Activated T-cell treated with anti-CD3 and anti-CD28 coated beads, Interleukin-2, amount 50 U/mL, for 4 hours (primary cell): ENCODE measurements around the gene TAF15. TPM values are rescaled to one million over a fixed set of nuclear protein-coding genes. Genes with fewer than 3 reads are reported as not detected.

ENCODE experiments used
- ATAC-seq, 2 donors: fragments of 200-7000 bp; cut with Tn5 transposase; one replicate each; pipeline ENCODE4 v1.10.0; 2021
- DNase-seq: peaks from one replicate; pipeline ENCODE4 v3.0.0-alpha.2; 2020
- H3K27me3 Mint-ChIP-seq: one replicate; pipeline ENCODE4 v1.8.0; 2021; ENCODE audit warnings: low read depth, mixed read lengths
- H3K36me3 Mint-ChIP-seq: one replicate; pipeline ENCODE4 v1.8.0; 2022; ENCODE audit warnings: mixed read lengths; ENCODE audit not compliant: insufficient read depth
- H3K4me1 Mint-ChIP-seq: one replicate; pipeline ENCODE4 v1.8.0; 2021; ENCODE audit warnings: low read depth, mixed read lengths
- H3K4me3 Mint-ChIP-seq: one replicate; pipeline ENCODE4 v1.8.0; 2021; ENCODE audit warnings: mild to moderate bottlenecking, moderate library complexity, mixed read lengths
- H3K9me3 Mint-ChIP-seq: one replicate; pipeline ENCODE4 v1.8.0; 2021; ENCODE audit warnings: mixed read lengths
- total RNA-seq, 3 donors: library from RNA; stranded (reverse); gene quantifications; one replicate each; pipeline ENCODE4 v1.2.1, GENCODE V29; 2021

TAF15 gene
- total RNA-seq, 3 donors from 2014 or later, result 215 to 249 (median 239) TPM

- Mint-ChIP-seq H3K9me3 (no peaks in the 10 kb centered on the region), H3K4me3 (no peak overlapping the region), H3K36me3 (no peaks in the 10 kb centered on the region), H3K4me1 (no peaks in the 10 kb centered on the region), H3K27me3 (peaks cover 15% of the 10 kb centered on the region)
- no peak for DNase-seq
- ATAC-seq, result no peak
Measured at GRCh38 chr17:35774499-35774898, 34.8 kb upstream of the TAF15 start.

- no peaks in the 10 kb centered on the region for H3K36me3 Mint-ChIP-seq
- DNase-seq (no peak), ATAC-seq (no peak)
- H3K27me3 Mint-ChIP-seq, result peaks cover 15% of the 10 kb centered on the region
- no peaks in the 10 kb centered on the region for H3K4me1 Mint-ChIP-seq
- H3K4me3 Mint-ChIP-seq, result no peak overlapping the region
- no peaks in the 10 kb centered on the region for H3K9me3 Mint-ChIP-seq
Measured at GRCh38 chr17:35775039-35775438, 34.2 kb upstream of the TAF15 start.

GRCh38 chr17:35775583-35775982, 33.7 kb upstream of the TAF15 start:
- Mint-ChIP-seq H3K36me3 (no peaks in the 10 kb centered on the region), H3K9me3 (no peaks in the 10 kb centered on the region), H3K27me3 (peaks cover 15% of the 10 kb centered on the region), H3K4me1 (no peaks in the 10 kb centered on the region), H3K4me3 (no peak overlapping the region)
- ATAC-seq (no peak), DNase-seq (no peak)

GRCh38 chr17:35778641-35779196, 30.6 kb upstream of the TAF15 start:
- ATAC-seq (no peak), DNase-seq (no peak)
- no peak overlapping the region for H3K4me3 Mint-ChIP-seq
- H3K36me3 Mint-ChIP-seq, result no peaks in the 10 kb centered on the region
- H3K27me3 Mint-ChIP-seq, result peaks cover 15% of the 10 kb centered on the region
- H3K4me1 Mint-ChIP-seq, result no peaks in the 10 kb centered on the region
- no peaks in the 10 kb centered on the region for H3K9me3 Mint-ChIP-seq

GRCh38 chr17:35780950-35781349, 28.3 kb upstream of the TAF15 start:
- Mint-ChIP-seq H3K27me3 (peaks cover 9% of the 10 kb centered on the region), H3K9me3 (no peaks in the 10 kb centered on the region), H3K4me3 (no peak overlapping the region), H3K4me1 (no peaks in the 10 kb centered on the region), H3K36me3 (no peaks in the 10 kb centered on the region)
- DNase-seq, result no peak
- ATAC-seq, result no peak

GRCh38 chr17:35784895-35785294, 24.4 kb upstream of the TAF15 start:
- H3K4me1 Mint-ChIP-seq, result peaks cover 13% of the 10 kb centered on the region
- ATAC-seq, result no peak
- peaks cover 3% of the 10 kb centered on the region for H3K27me3 Mint-ChIP-seq
- H3K36me3 Mint-ChIP-seq, result no peaks in the 10 kb centered on the region
- H3K9me3 Mint-ChIP-seq, result no peaks in the 10 kb centered on the region
- no peak for DNase-seq
- H3K4me3 Mint-ChIP-seq, result no peak overlapping the region

GRCh38 chr17:35786941-35787432, 22.3 kb upstream of the TAF15 start:
- no peak for ATAC-seq
- Mint-ChIP-seq H3K4me1 (peaks cover 13% of the 10 kb centered on the region), H3K4me3 (no peak overlapping the region), H3K36me3 (no peaks in the 10 kb centered on the region), H3K9me3 (no peaks in the 10 kb centered on the region), H3K27me3 (peaks cover 4% of the 10 kb centered on the region)
- no peak for DNase-seq

GRCh38 chr17:35788477-35789368, 20.6 kb upstream of the TAF15 start:
- H3K36me3 Mint-ChIP-seq, result no peaks in the 10 kb centered on the region
- no peak overlapping the region for H3K4me3 Mint-ChIP-seq
- DNase-seq (no peak), ATAC-seq (peak; percentile 72)
- no peaks in the 10 kb centered on the region for H3K9me3 Mint-ChIP-seq
- H3K4me1 Mint-ChIP-seq, result peaks cover 15% of the 10 kb centered on the region
- H3K27me3 Mint-ChIP-seq, result peaks cover 12% of the 10 kb centered on the region

- Mint-ChIP-seq H3K9me3 (no peaks in the 10 kb centered on the region), H3K4me3 (no peak overlapping the region), H3K36me3 (no peaks in the 10 kb centered on the region), H3K27me3 (peaks cover 26% of the 10 kb centered on the region), H3K4me1 (peaks cover 24% of the 10 kb centered on the region)
- ATAC-seq (no peak), DNase-seq (no peak)
Measured at GRCh38 chr17:35790841-35791240, 18.4 kb upstream of the TAF15 start.

GRCh38 chr17:35791681-35792350, 17.5 kb upstream of the TAF15 start:
- no peaks in the 10 kb centered on the region for H3K36me3 Mint-ChIP-seq
- DNase-seq (no peak), ATAC-seq (no peak)
- peaks cover 28% of the 10 kb centered on the region for H3K4me1 Mint-ChIP-seq
- peaks cover 32% of the 10 kb centered on the region for H3K27me3 Mint-ChIP-seq
- no peaks in the 10 kb centered on the region for H3K9me3 Mint-ChIP-seq
- H3K4me3 Mint-ChIP-seq, result no peak overlapping the region

- ATAC-seq (no peak), DNase-seq (no peak)
- H3K27me3 Mint-ChIP-seq, result peaks cover 35% of the 10 kb centered on the region
- H3K36me3 Mint-ChIP-seq, result no peaks in the 10 kb centered on the region
- H3K4me3 Mint-ChIP-seq, result no peak overlapping the region
- peaks cover 26% of the 10 kb centered on the region for H3K4me1 Mint-ChIP-seq
- H3K9me3 Mint-ChIP-seq, result no peaks in the 10 kb centered on the region
Measured at GRCh38 chr17:35793257-35793656, 16.0 kb upstream of the TAF15 start.

GRCh38 chr17:35795007-35795870, 14.0 kb upstream of the TAF15 start, which contains the start of gene MMP28:
MMP28 (minus strand) TSS chr17:35795641; CDS start chr17:35795377, 264 bp downstream.
- Mint-ChIP-seq H3K4me1 (peaks cover 14% of the 10 kb centered on the region), H3K27me3 (peaks cover 40% of the 10 kb centered on the region), H3K4me3 (peak within 1 kb of the TSS; percentile 70), H3K36me3 (no peaks in the 10 kb centered on the region), H3K9me3 (no peaks in the 10 kb centered on the region)
- ATAC-seq (peak; percentile 86 to 89), DNase-seq (peak; percentile 25)

GRCh38 chr17:35795871-35796265, 13.4 kb upstream of the TAF15 start:
- Mint-ChIP-seq H3K4me3 (peak overlapping the region; percentile 70), H3K36me3 (no peaks in the 10 kb centered on the region), H3K27me3 (peaks cover 40% of the 10 kb centered on the region), H3K4me1 (peaks cover 16% of the 10 kb centered on the region), H3K9me3 (no peaks in the 10 kb centered on the region)
- ATAC-seq (peak in 1 of 2 donors; percentile 1), DNase-seq (no peak)

GRCh38 chr17:35796942-35797341, 12.3 kb upstream of the TAF15 start:
- ATAC-seq, result no peak

More at GRCh38 chr17:35796942-35797341, 12.3 kb upstream of the TAF15 start:
- no peaks in the 10 kb centered on the region for H3K36me3 Mint-ChIP-seq
- DNase-seq, result no peak
- H3K27me3 Mint-ChIP-seq, result peaks cover 40% of the 10 kb centered on the region
- H3K4me3 Mint-ChIP-seq, result no peak overlapping the region
- H3K4me1 Mint-ChIP-seq, result peaks cover 25% of the 10 kb centered on the region
- no peaks in the 10 kb centered on the region for H3K9me3 Mint-ChIP-seq
